ENCODE results near the gene MAPRE2.

MAPRE2 gene

DNA sequence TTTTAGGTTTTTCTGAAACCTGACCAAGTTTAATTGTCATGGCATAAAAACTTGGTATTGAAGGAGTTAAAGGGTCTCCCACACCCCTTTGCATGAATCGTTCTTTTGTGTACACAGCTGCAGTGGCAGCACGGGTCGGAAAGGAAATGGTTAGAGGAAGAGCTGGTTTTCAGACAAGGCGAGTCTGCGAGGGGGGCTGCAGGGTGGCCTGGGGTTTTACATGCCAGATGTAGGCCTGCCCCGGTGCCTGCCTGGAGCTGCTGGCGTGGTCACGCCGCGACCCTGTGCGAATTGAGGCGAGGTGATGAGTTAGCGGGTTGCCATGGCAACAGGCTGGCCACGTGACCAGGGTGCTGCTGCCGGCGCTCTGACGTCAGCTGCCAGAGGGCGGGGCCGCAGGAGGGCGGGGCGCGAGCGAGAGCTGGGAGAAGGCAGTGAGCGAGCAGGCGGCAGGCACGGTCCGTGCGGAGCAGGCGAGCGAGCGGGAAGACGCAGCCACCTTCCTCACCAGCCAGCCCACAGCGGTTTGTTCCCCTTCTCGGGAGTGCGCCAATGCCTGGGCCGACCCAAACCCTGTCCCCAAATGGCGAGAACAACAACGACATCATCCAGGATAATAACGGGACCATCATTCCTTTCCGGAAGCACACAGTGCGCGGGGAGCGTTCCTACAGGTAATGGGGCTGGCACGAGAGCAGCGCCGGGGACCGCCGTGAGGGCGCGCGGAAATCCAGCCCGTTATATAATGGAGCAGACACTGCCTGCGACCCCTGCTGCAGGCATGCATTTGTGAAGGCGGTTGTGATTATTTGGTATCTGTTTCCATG, at the start of gene MAPRE2:
Gene MAPRE2 (plus strand): TSS at position 426 of the 827 bp plus-strand sequence. CDS start 127 bp downstream, at position 553.
- H3K4me3 ChIP-seq (ENCODE audit: low read depth, low read length): peak within 1 kb of the TSS; percentile 71
- TF ChIP-seq, protein P1, sequence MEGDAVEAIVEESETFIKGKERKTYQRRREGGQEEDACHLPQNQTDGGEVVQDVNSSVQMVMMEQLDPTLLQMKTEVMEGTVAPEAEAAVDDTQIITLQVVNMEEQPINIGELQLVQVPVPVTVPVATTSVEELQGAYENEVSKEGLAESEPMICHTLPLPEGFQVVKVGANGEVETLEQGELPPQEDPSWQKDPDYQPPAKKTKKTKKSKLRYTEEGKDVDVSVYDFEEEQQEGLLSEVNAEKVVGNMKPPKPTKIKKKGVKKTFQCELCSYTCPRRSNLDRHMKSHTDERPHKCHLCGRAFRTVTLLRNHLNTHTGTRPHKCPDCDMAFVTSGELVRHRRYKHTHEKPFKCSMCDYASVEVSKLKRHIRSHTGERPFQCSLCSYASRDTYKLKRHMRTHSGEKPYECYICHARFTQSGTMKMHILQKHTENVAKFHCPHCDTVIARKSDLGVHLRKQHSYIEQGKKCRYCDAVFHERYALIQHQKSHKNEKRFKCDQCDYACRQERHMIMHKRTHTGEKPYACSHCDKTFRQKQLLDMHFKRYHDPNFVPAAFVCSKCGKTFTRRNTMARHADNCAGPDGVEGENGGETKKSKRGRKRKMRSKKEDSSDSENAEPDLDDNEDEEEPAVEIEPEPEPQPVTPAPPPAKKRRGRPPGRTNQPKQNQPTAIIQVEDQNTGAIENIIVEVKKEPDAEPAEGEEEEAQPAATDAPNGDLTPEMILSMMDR (IDR thresholded peaks at IDR 0.05; ENCODE audit: insufficient read depth, low read depth, low read length, missing control alignments): no peak
- peak; percentile 98 for DNase-seq (ENCODE audit: low read depth)

DNA sequence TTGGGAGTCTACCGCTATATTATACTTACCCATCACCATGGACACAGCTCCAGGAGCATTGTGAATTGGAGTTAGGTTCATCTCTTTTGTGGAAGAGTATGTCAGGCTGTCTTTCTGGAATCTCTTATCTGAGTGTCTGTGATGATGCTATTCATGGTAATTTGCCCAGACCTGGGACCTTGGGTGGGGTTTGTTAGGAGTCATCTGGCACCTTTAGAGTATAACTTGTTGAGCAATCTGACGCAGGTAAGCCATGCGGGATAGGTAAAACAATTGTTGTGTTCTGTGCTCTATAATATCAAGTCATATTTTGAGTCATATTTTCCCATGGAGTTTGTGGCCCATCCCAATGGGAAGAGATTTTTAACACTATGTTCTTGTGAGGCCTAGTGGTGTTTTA, 49.7 kb upstream of the MAPRE2 start:
- DNase-seq (ENCODE audit: low read depth): no peak
- TF ChIP-seq, protein P1 (IDR thresholded peaks at IDR 0.05; ENCODE audit: insufficient read depth, low read depth, low read length, missing control alignments): no peak
- H3K4me3 ChIP-seq (ENCODE audit: low read depth, low read length): no peak overlapping the region

GRCh38 chr18:34993289-34993688, 47.9 kb upstream of the MAPRE2 start:
- TF ChIP-seq, protein P1 (IDR thresholded peaks at IDR 0.05; ENCODE audit: insufficient read depth, low read depth, low read length, missing control alignments): no peak
- H3K4me3 ChIP-seq (ENCODE audit: low read depth, low read length): no peak overlapping the region
- DNase-seq (ENCODE audit: low read depth): no peak

GRCh38 chr18:34995746-34996145, 45.5 kb upstream of the MAPRE2 start:
- TF ChIP-seq, protein P1 (IDR thresholded peaks at IDR 0.05; ENCODE audit: insufficient read depth, low read depth, low read length, missing control alignments): no peak

DNA sequence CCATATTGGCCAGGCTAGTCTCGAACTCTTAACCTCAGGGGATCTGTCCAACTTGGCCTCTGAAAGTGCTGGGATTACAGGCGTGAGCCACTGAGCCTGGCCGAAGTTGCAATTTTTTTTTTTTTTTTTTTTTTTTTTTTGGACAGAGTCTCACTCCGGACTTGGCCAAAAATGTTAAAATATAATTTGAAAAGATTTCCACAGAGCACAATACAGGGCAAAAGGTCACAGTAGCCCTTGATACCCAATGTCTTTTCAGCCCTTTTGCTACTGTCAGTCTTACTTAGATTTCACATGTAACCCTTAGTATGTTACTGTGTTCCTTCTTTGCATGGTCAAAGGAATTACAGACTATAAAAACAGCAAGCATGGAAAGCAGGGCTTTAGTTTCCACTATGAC, 42.6 kb upstream of the MAPRE2 start:
- no peak overlapping the region for H3K4me3 ChIP-seq (ENCODE audit: low read depth, low read length)
- DNase-seq (ENCODE audit: low read depth): no peak
- TF ChIP-seq, protein P1 (IDR thresholded peaks at IDR 0.05; ENCODE audit: insufficient read depth, low read depth, low read length, missing control alignments): no peak

More at GRCh38 chr18:34995746-34996145, 45.5 kb upstream of the MAPRE2 start:
- DNase-seq (ENCODE audit: low read depth): no peak
- no peak overlapping the region for H3K4me3 ChIP-seq (ENCODE audit: low read depth, low read length)

GRCh38 chr18:34999756-35000289, 41.4 kb upstream of the MAPRE2 start:
- TF ChIP-seq, protein P1 (IDR thresholded peaks at IDR 0.05; ENCODE audit: insufficient read depth, low read depth, low read length, missing control alignments): no peak
- DNase-seq (ENCODE audit: low read depth): no peak
- H3K4me3 ChIP-seq (ENCODE audit: low read depth, low read length): no peak overlapping the region

Data from GM12865 (cell line).